Testis (tissue), 3 donors: ENCODE results near the gene PAFAH1B1. TPM values are rescaled to one million over a fixed set of nuclear protein-coding genes. Genes with fewer than 3 reads are reported as not detected.
"Not testable (repeated sequence)": the region's sequence is repeated elsewhere in the genome, so short reads cannot be mapped to it uniquely, and the experiment has no call there.

Source experiments
- DNase-seq: peaks from one replicate; pipeline ENCODE4 v3.0.0-alpha.2; 2019
- H3K27ac ChIP-seq, 2 donors: fragments of 200-600 bp; sonication (generic); one replicate each; pipeline ENCODE4 v1.5.1; 2019
- H3K27me3 ChIP-seq: fragments of 200-600 bp; sonication (generic); one replicate; pipeline ENCODE4 v1.5.1; 2019
- H3K36me3 ChIP-seq: fragments of 200-600 bp; sonication (generic); one replicate; pipeline ENCODE4 v1.5.1; 2017; ENCODE audit warnings: low read depth; ENCODE audit errors: missing control alignments
- H3K4me1 ChIP-seq: fragments of 200-600 bp; sonication (generic); one replicate; pipeline ENCODE4 v1.5.1; 2019
- H3K4me3 ChIP-seq, 2 donors: fragments of 200-600 bp; sonication (generic); one replicate each; pipeline ENCODE4 v1.5.1; 2017 to 2019
- H3K9me3 ChIP-seq: fragments of 200-600 bp; sonication (generic); one replicate; pipeline ENCODE4 v1.5.1; 2017
- CTCF ChIP-seq, 3 experiments: fragments of 450-650 bp in 2 of 3; fragments of 200-600 bp in 1 of 3; sonication (generic) in 1 of 3; IDR thresholded peaks; one replicate each; pipeline ENCODE4 v1.5.1; 2016 to 2019; ENCODE audit warnings: antibody characterized with exemption in 3 of 3, mild to moderate bottlenecking in 2 of 3, moderate library complexity in 1 of 3
- POLR2A ChIP-seq: fragments of 450-650 bp; IDR thresholded peaks from one replicate; pipeline ENCODE4 v1.6.1; 2017; ENCODE audit warnings: antibody characterized with exemption, mild to moderate bottlenecking, moderate library complexity
- WGBS, 2 donors: methylation state at CpG; one replicate each; pipeline ENCODE4 v1.1.5; 2018; 5-methylcytosine and 5-hydroxymethylcytosine counted together
- intact Hi-C: fragments of 100-400 bp; cut with DNase I; formaldehyde crosslinking; loops from one replicate; pipeline ENCODE4 v1.15.1; 2023; ENCODE audit warnings: low total_unique reads
- polyA plus RNA-seq: library from polyadenylated mRNA; stranded (reverse); fragments of 350-450 nt; fragmentation: Illumina TruSeq; extraction: RNeasy Lipid Tissue Mini Kit (QIAGEN cat#74804); gene quantifications from one replicate; pipeline ENCODE4 v1.2.3, GENCODE V29; 2014; ENCODE audit warnings: low read depth, low replicate concordance; ENCODE audit not compliant: insufficient read depth
- total RNA-seq, 2 donors: library from RNA; depleted of rRNA; stranded (reverse); fragments of >200 nt; gene quantifications; one replicate each; pipeline ENCODE4 v1.2.3, GENCODE V29; 2016

Gene PAFAH1B1
- total and polyA plus RNA-seq, 3 donors from 2014 or later: 157 to 597 (median 225) TPM

GRCh38 chr17:2649191-2649590 lies 55.7 kb downstream of the PAFAH1B1 start:
- 96 to 98% methylated on average over 11 of the region's 11 CpGs for WGBS, 2 donors
- Histone ChIP-seq H3K27ac (no peak overlapping the region), H3K9me3 (no peaks in the 10 kb centered on the region), H3K4me1 (no peaks in the 10 kb centered on the region), H3K36me3 (no peaks in the 10 kb centered on the region), H3K4me3 (no peak overlapping the region), H3K27me3 (no peaks in the 10 kb centered on the region)
- TF ChIP-seq POLR2A: no peak
- intact Hi-C loops: no loop called here
- no peak for DNase-seq

GRCh38 chr17:2652911-2653310 lies 59.5 kb downstream of the PAFAH1B1 start:
- H3K9me3 ChIP-seq, intact Hi-C loops, H3K4me1 ChIP-seq, H3K4me3 ChIP-seq, H3K27me3 ChIP-seq, DNase-seq, H3K27ac ChIP-seq, H3K36me3 ChIP-seq: not testable (repeated sequence)
- WGBS, 2 donors: 87 to 96% methylated on average over 3 of the region's 3 CpGs

GRCh38 chr17:2655546-2655945 lies 62.1 kb downstream of the PAFAH1B1 start:
- no peaks in the 10 kb centered on the region for H3K27me3 ChIP-seq
- 54 to 81% methylated on average over 7 of the region's 7 CpGs for WGBS, 2 donors
- no peak for TF ChIP-seq POLR2A
- no peak for TF ChIP-seq CTCF (IDR thresholded peaks at IDR 0.05)
- H3K9me3 ChIP-seq: no peaks in the 10 kb centered on the region
- H3K36me3 ChIP-seq: no peaks in the 10 kb centered on the region
- H3K27ac ChIP-seq: no peak overlapping the region
- H3K4me1 ChIP-seq: peaks cover 2% of the 10 kb centered on the region
- intact Hi-C loops: no loop called here
- H3K4me3 ChIP-seq: no peak overlapping the region
- DNase-seq: no peak

- H3K9me3 ChIP-seq: no peaks in the 10 kb centered on the region
- H3K27me3 ChIP-seq: no peaks in the 10 kb centered on the region
- no peak for DNase-seq
- TF ChIP-seq POLR2A (no peak), CTCF (IDR thresholded peaks at IDR 0.05) (no peak)
- H3K4me1 ChIP-seq: peaks cover 2% of the 10 kb centered on the region
- WGBS, 2 donors: 0 to 28% methylated on average over 1 of the region's 1 CpG
- no peak overlapping the region for H3K4me3 ChIP-seq
- intact Hi-C loops: no loop called here
- no peak overlapping the region for H3K27ac ChIP-seq
- H3K36me3 ChIP-seq: no peaks in the 10 kb centered on the region
These were observed 62.8 kb downstream of the PAFAH1B1 start for GRCh38 chr17:2656283-2656682.

- H3K27me3 ChIP-seq, H3K4me3 ChIP-seq, H3K9me3 ChIP-seq, intact Hi-C loops, H3K27ac ChIP-seq, H3K36me3 ChIP-seq, DNase-seq, H3K4me1 ChIP-seq: not testable (repeated sequence)
- WGBS, 2 donors: 66 to 78% methylated on average over 8 of the region's 8 CpGs
These were observed 65.9 kb downstream of the PAFAH1B1 start for GRCh38 chr17:2659337-2659736.

- WGBS, 2 donors: 85% methylated on average over 4 of the region's 4 CpGs
- H3K4me3 ChIP-seq, H3K27me3 ChIP-seq, intact Hi-C loops, DNase-seq, H3K36me3 ChIP-seq, H3K4me1 ChIP-seq, H3K27ac ChIP-seq, H3K9me3 ChIP-seq: not testable (repeated sequence)
These were observed 67.0 kb downstream of the PAFAH1B1 start for GRCh38 chr17:2660410-2660809.

GRCh38 chr17:2672026-2672425 lies 78.6 kb downstream of the PAFAH1B1 start:
- peaks cover 4% of the 10 kb centered on the region for H3K4me1 ChIP-seq
- H3K27me3 ChIP-seq: no peaks in the 10 kb centered on the region
- intact Hi-C loops: no loop called here
- no peaks in the 10 kb centered on the region for H3K9me3 ChIP-seq
- H3K27ac ChIP-seq: no peak overlapping the region
- WGBS, 2 donors: 90 to 96% methylated on average over 5 of the region's 5 CpGs
- TF ChIP-seq CTCF (IDR thresholded peaks at IDR 0.05) (no peak), POLR2A (no peak)
- no peaks in the 10 kb centered on the region for H3K36me3 ChIP-seq
- no peak for DNase-seq
- no peak overlapping the region for H3K4me3 ChIP-seq

GRCh38 chr17:2679247-2679646 lies 85.8 kb downstream of the PAFAH1B1 start:
- intact Hi-C loops, H3K9me3 ChIP-seq, DNase-seq, H3K36me3 ChIP-seq, H3K4me3 ChIP-seq, H3K4me1 ChIP-seq, H3K27ac ChIP-seq, H3K27me3 ChIP-seq: not testable (repeated sequence)
- WGBS, 2 donors: 100% methylated on average over 1 of the region's 1 CpG
